ENCODE measurements around the gene ACBD4. TPM values are rescaled to one million over a fixed set of nuclear protein-coding genes. Genes with fewer than 3 reads are reported as not detected.

Gene ACBD4
- total RNA-seq, 4 donors from 2014 or later, result 6.2 to 37.7 (median 10.9) TPM

DNA sequence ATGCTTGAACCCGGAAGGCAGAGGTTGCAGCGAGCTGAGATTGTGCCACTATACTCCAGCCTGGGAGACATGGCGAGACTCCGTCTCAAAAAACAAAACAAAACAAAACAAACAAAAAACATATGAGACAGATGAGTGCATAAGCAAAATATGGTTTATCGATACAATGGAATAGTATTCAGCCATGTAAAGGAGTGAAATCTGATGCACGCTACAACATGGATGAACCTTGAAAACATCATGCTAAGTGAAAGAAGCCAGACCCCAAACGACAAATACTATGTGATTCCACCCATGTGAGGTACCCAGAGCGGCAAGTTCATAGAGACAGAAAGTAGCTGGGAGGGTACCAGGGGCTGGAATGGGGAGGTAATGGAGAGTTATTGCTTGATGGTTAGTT lies 10.0 kb upstream of the ACBD4 start:
- Histone ChIP-seq H3K27me3 (no peaks in the 10 kb centered on the region), H3K27ac (no peak overlapping the region), H3K36me3 (peaks cover 6% of the 10 kb centered on the region), H3K4me3 (no peak overlapping the region), H3K4me1 (peaks cover 62% of the 10 kb centered on the region), H3K9me3 (no peaks in the 10 kb centered on the region)
- WGBS, result 97% methylated on average over 8 of the region's 8 CpGs
- no peak for DNase-seq (ENCODE audit: low spot score in 2 of 2)
- no peak for TF ChIP-seq POLR2AphosphoS5 (IDR thresholded peaks at IDR 0.05)
- no peak for TF ChIP-seq EP300 (IDR thresholded peaks at IDR 0.05)
- TF ChIP-seq, protein P1, sequence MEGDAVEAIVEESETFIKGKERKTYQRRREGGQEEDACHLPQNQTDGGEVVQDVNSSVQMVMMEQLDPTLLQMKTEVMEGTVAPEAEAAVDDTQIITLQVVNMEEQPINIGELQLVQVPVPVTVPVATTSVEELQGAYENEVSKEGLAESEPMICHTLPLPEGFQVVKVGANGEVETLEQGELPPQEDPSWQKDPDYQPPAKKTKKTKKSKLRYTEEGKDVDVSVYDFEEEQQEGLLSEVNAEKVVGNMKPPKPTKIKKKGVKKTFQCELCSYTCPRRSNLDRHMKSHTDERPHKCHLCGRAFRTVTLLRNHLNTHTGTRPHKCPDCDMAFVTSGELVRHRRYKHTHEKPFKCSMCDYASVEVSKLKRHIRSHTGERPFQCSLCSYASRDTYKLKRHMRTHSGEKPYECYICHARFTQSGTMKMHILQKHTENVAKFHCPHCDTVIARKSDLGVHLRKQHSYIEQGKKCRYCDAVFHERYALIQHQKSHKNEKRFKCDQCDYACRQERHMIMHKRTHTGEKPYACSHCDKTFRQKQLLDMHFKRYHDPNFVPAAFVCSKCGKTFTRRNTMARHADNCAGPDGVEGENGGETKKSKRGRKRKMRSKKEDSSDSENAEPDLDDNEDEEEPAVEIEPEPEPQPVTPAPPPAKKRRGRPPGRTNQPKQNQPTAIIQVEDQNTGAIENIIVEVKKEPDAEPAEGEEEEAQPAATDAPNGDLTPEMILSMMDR (IDR thresholded peaks at IDR 0.05), result no peak
- TF ChIP-seq POLR2A (IDR thresholded peaks at IDR 0.05), result no peak

DNA sequence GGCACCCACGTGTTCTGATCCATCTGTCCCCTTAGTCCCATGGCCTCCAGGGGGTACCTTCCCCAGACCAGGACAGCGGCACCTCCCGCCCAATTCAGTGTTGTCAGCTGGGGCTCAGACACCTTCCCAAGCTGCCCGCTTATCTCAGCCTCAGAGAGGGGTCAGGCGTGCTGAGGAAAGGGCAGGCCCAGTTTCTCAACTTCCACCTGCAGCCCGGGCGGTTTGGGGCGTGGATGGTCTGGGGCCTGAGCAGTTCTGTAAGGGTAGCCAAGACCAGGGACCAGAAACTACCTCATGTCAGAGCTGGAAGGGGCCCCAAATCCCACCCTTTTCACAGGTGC lies 8.3 kb upstream of the ACBD4 start:
- Histone ChIP-seq H3K36me3 (no peaks in the 10 kb centered on the region), H3K9me3 (no peaks in the 10 kb centered on the region), H3K4me3 (no peak overlapping the region), H3K27ac (peak overlapping the region; percentile 61), H3K27me3 (no peaks in the 10 kb centered on the region), H3K4me1 (peaks cover 79% of the 10 kb centered on the region)
- WGBS, result 75% methylated on average over 8 of the region's 8 CpGs
- DNase-seq (ENCODE audit: low spot score in 2 of 2), result no peak
- TF ChIP-seq POLR2A (IDR thresholded peaks at IDR 0.05), result no peak
- TF ChIP-seq, protein P1 (IDR thresholded peaks at IDR 0.05), result no peak
- TF ChIP-seq EP300 (IDR thresholded peaks at IDR 0.05), result no peak
- TF ChIP-seq POLR2AphosphoS5 (IDR thresholded peaks at IDR 0.05), result no peak

DNA sequence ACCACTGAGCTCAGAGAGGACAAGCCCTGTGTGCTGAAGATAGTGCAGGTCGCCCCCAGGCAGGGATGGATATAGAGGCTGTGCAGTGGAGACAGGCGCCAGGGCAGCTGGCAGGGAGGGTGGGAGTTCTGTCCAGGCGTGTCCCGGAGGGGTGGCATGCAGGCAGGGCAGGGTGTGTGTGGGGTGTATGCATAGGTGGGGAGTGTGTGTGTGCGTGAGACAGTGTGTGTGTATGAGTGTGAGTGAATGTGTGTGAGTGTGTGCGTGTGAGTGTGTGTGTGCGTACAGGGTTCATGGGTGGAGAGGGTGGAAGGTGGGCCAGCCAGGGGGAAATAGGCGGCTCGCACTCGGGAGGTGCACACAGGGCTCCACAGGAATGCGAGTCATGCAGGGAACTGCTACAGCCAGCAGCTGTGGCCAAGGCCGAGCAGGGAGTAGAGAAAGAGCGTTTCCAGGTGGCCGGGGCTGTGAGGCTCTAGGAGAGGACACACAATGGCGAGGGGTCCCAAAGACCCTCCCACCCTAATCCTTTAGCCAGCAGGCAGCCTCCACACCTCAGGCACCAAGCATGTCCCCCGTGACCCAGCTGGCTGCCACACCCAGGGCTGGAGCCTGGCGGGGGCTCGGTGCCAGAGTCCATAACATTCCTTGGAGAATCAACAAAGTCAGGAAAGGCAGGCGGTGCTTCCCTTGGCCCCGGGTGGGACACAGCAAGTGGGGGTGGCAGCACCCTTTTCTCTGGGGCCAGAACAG lies 7.8 kb upstream of the ACBD4 start:
- H3K9me3 ChIP-seq, result no peaks in the 10 kb centered on the region
- peak overlapping the region; percentile 61 for H3K27ac ChIP-seq
- no peak for TF ChIP-seq EP300 (IDR thresholded peaks at IDR 0.05)
- no peak for TF ChIP-seq POLR2A (IDR thresholded peaks at IDR 0.05)
- TF ChIP-seq, protein P1 (IDR thresholded peaks at IDR 0.05), result no peak
- no peak for TF ChIP-seq POLR2AphosphoS5 (IDR thresholded peaks at IDR 0.05)
- H3K4me3 ChIP-seq, result no peak overlapping the region
- no peaks in the 10 kb centered on the region for H3K27me3 ChIP-seq
- no peaks in the 10 kb centered on the region for H3K36me3 ChIP-seq
- H3K4me1 ChIP-seq, result peaks cover 74% of the 10 kb centered on the region
- no peak for DNase-seq (ENCODE audit: low spot score in 2 of 2)
- WGBS, result 31% methylated on average over 16 of the region's 20 CpGs

DNA sequence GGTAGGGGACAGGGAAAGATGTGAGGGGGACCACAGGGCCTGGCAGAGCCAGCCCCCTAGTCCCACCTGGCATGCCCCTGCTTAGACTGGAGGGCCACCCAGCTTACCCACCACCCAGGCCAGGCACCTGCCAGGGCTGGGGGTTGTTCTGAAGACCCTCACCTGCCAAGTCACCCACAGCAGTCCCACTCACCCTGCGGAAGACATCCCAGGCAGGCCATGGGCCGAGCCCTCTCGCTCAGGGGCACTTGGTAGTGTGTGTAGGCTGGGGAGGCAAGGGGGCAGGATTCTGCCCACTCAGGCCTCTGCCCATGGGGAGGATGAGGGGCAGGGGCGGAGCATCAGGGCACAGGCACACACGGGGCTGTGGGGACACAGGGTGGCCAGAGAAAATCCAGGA lies 7.2 kb upstream of the ACBD4 start:
- no peak overlapping the region for H3K4me3 ChIP-seq
- H3K27ac ChIP-seq, result peak overlapping the region; percentile 61
- H3K9me3 ChIP-seq, result no peaks in the 10 kb centered on the region
- 79% methylated on average over 4 of the region's 5 CpGs for WGBS
- peaks cover 74% of the 10 kb centered on the region for H3K4me1 ChIP-seq
- no peaks in the 10 kb centered on the region for H3K36me3 ChIP-seq
- no peaks in the 10 kb centered on the region for H3K27me3 ChIP-seq
- DNase-seq (ENCODE audit: low spot score in 2 of 2), result no peak
- TF ChIP-seq POLR2A (IDR thresholded peaks at IDR 0.05), result no peak
- TF ChIP-seq EP300 (IDR thresholded peaks at IDR 0.05), result no peak
- no peak for TF ChIP-seq POLR2AphosphoS5 (IDR thresholded peaks at IDR 0.05)
- TF ChIP-seq, protein P1 (IDR thresholded peaks at IDR 0.05), result no peak

DNA sequence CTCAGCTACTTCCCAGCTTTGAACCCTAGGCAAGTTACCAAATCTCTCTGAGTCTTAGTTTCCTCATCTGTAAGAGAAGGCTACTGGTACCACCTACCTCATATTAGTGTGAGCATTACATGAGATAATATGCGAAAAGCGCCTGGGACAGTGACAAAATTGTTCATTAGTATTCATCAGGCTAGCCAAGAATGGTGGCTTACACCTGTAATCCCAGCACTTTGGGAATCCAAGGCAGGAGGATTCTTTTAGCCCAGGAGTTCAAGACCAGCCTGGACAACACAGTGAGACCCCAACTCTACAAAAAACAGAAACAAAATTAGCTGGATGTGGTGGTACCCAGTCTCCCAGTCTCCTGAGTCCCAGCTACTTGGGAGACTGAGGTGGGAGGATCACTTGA lies 6.5 kb upstream of the ACBD4 start:
- DNase-seq (ENCODE audit: low spot score in 2 of 2), result no peak
- TF ChIP-seq EP300 (IDR thresholded peaks at IDR 0.05) (no peak), POLR2AphosphoS5 (IDR thresholded peaks at IDR 0.05) (no peak)
- Histone ChIP-seq H3K9me3 (no peaks in the 10 kb centered on the region), H3K36me3 (no peaks in the 10 kb centered on the region), H3K27me3 (no peaks in the 10 kb centered on the region), H3K4me3 (no peak overlapping the region), H3K27ac (peak overlapping the region; percentile 20), H3K4me1 (peaks cover 68% of the 10 kb centered on the region)
- WGBS, result 90% methylated on average over 2 of the region's 2 CpGs

All from suprapubic skin (tissue), 4 donors.